Liver (tissue), 3 donors: ENCODE measurements around the gene DEXI.

Source experiments
- TAF1 ChIP-seq: conservative IDR thresholded peaks from 2 replicates; pipeline ENCODE4 v1.6.1; 2016; ENCODE audit warnings: antibody characterized with exemption, mild to moderate bottlenecking
- TF ChIP-seq, protein P1 (sequence below): fragments of 150-350 bp; IDR thresholded peaks from 2 replicates; pipeline ENCODE4 v1.5.1; 2017; ENCODE audit warnings: improper control_type of control experiment, low read depth, low read length; ENCODE audit not compliant: missing input control
- donor health status: healthy.
- donor health status: healthy.

DNA sequence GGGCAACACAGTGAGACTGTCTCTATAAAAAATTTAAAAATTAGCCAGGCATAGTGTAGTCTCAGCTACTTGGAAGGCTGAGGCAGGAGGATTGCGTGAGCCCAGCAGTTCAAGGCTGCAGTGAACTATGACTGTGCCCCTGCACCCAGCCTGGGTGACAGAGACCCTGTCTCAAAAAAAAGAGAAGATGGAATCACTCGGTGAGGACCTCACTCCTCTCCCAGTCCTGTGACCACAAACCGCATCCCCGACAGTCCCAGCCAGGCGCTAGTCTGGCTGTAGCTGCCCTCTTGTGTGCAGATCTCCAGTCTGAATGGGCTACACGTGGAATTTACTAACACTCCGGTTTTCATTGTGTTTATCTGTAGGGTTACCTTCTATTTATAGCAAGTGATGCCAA, 11.1 kb downstream of the DEXI start:
- TF ChIP-seq TAF1, result no peak
- TF ChIP-seq, protein P1, sequence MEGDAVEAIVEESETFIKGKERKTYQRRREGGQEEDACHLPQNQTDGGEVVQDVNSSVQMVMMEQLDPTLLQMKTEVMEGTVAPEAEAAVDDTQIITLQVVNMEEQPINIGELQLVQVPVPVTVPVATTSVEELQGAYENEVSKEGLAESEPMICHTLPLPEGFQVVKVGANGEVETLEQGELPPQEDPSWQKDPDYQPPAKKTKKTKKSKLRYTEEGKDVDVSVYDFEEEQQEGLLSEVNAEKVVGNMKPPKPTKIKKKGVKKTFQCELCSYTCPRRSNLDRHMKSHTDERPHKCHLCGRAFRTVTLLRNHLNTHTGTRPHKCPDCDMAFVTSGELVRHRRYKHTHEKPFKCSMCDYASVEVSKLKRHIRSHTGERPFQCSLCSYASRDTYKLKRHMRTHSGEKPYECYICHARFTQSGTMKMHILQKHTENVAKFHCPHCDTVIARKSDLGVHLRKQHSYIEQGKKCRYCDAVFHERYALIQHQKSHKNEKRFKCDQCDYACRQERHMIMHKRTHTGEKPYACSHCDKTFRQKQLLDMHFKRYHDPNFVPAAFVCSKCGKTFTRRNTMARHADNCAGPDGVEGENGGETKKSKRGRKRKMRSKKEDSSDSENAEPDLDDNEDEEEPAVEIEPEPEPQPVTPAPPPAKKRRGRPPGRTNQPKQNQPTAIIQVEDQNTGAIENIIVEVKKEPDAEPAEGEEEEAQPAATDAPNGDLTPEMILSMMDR, result no peak
